ENCODE measurements around the gene FUCA1. TPM values are rescaled to one million over a fixed set of nuclear protein-coding genes. Genes with fewer than 3 reads are reported as not detected.
"Not testable (repeated sequence)": the region's sequence is repeated elsewhere in the genome, so short reads cannot be mapped to it uniquely, and the experiment has no call there.

The FUCA1 gene
- total and polyA plus RNA-seq, 2 donors (not counting 3 experiments of a cell fraction or from before 2014, with no cell fraction given) = 4.9 to 5.6 TPM

DNA sequence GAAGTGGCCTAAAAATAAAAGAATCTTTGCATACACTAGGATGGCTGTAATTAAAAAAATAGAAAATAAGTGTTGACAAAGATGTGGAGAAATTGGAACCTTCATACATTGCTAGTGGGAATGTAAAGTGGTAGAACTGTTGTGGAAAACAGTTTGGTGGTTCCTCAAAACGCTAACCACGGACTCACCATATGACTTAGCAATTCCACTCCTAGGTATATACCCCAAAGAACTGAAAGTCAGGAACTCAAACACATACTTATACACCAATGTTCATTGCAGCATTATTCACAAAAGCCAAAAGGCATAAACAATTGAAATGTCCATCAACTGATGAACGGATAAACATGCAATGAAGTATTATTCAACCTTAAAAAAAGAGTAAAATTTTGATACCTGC, 32.1 kb downstream of the FUCA1 start:
- Histone ChIP-seq H3K27me3 (ENCODE audit: control insufficient read depth in 2 of 2, insufficient read depth in 2 of 2, low read length in 2 of 2) (peaks cover 0 to 5% of the 10 kb centered on the region in 2 experiments), H3K4me3 (replicated peaks in 1 of 3; ENCODE audit: insufficient read depth in 1 of 3, low read depth in 1 of 3, low read length in 3 of 3) (no peak overlapping the region), H2AFZ (ENCODE audit: low read depth, low read length) (no peak overlapping the region), H3K9me3 (replicated peaks; ENCODE audit: control insufficient read depth, insufficient read depth, low read length) (no peaks in the 10 kb centered on the region), H3K9ac (replicated peaks; ENCODE audit: extremely low read depth, insufficient read depth, low read length) (no peak overlapping the region), H3K4me1 (ENCODE audit: control insufficient read depth, extremely low read depth, insufficient read depth, low read length) (no peaks in the 10 kb centered on the region), H3K36me3 (ENCODE audit: control insufficient read depth in 2 of 2, extremely low read depth in 1 of 2, insufficient read depth in 2 of 2, low read length in 2 of 2) (no peaks in the 10 kb centered on the region), H3K79me2 (ENCODE audit: control insufficient read depth, insufficient read depth, low read length) (no peaks in the 10 kb centered on the region), H3K4me2 (ENCODE audit: insufficient read depth, low read length) (no peak overlapping the region), H3K9me1 (replicated peaks; ENCODE audit: control insufficient read depth, extremely low read depth, insufficient read depth, low read length) (no peaks in the 10 kb centered on the region), H3K27ac (ENCODE audit: insufficient read depth, low read depth, low read length) (no peak overlapping the region), H4K20me1 (replicated peaks; ENCODE audit: control insufficient read depth, extremely low read depth, insufficient read depth, low read length) (no peaks in the 10 kb centered on the region)
- DNase-seq (ENCODE audit: low read depth, low spot score) = no peak
- FAIRE-seq = no peak
- intact Hi-C loops (cut with micrococcal nuclease) = no loop called here
- dilution Hi-C loops (cut with MboI; ENCODE audit: extremely low pct_ligation_motif_present, low sequenced_read_pairs) = no loop called here
- POLR2A ChIA-PET = no interaction called here
- TF ChIP-seq, protein P1, sequence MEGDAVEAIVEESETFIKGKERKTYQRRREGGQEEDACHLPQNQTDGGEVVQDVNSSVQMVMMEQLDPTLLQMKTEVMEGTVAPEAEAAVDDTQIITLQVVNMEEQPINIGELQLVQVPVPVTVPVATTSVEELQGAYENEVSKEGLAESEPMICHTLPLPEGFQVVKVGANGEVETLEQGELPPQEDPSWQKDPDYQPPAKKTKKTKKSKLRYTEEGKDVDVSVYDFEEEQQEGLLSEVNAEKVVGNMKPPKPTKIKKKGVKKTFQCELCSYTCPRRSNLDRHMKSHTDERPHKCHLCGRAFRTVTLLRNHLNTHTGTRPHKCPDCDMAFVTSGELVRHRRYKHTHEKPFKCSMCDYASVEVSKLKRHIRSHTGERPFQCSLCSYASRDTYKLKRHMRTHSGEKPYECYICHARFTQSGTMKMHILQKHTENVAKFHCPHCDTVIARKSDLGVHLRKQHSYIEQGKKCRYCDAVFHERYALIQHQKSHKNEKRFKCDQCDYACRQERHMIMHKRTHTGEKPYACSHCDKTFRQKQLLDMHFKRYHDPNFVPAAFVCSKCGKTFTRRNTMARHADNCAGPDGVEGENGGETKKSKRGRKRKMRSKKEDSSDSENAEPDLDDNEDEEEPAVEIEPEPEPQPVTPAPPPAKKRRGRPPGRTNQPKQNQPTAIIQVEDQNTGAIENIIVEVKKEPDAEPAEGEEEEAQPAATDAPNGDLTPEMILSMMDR (IDR thresholded peaks at IDR 0.05; ENCODE audit: extremely low read depth in 1 of 2, insufficient read depth in 1 of 2, low read depth in 1 of 2, low read length in 2 of 2) = no peak
- TF ChIP-seq FOS (IDR thresholded peaks at IDR 0.05; ENCODE audit: borderline replicate concordance, insufficient read depth, low read length) = no peak
- no peak for TF ChIP-seq POLR2AphosphoS5 (IDR thresholded peaks at IDR 0.05; ENCODE audit: insufficient read depth, low read depth, low read length)
- TF ChIP-seq JUN (IDR thresholded peaks at IDR 0.05; ENCODE audit: borderline replicate concordance, insufficient read depth, insufficient read length, low read depth) = no peak
- no peak for TF ChIP-seq EZH2 (IDR thresholded peaks at IDR 0.05; ENCODE audit: borderline replicate concordance, low read depth, low read length, severe bottlenecking)
- CTCF ChIA-PET = interaction anchor here (0.7 kb wide), 1 partner anchor 1617 kb away, joined by 3 read pairs; no protein-coding TSS in a partner anchor
- no TSS peak for BruUV-seq (replicated peaks)

DNA sequence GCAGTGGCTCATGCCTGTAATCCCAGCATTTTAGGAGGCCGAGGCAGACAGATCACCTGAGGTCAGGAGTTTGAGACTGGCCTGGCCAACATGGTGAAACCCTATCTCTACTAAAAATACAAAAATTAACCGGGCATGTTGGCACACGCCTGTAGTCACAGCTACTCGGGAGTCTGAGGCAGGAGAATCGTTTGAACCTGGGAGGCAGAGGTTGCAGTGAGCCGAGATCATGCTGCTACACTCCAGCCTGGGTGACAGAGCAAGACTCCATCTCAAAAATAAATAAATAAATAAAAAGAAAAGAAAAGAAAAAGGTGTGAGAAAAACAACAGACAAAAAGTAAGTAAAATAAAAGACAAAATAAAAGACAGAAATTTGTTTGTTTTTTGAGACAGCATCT, 33.9 kb downstream of the FUCA1 start:
- CTCF ChIA-PET; DNase-seq (ENCODE audit: low read depth, low spot score); H3K4me1 ChIP-seq (ENCODE audit: control insufficient read depth, extremely low read depth, insufficient read depth, low read length); H3K4me3 ChIP-seq (replicated peaks in 1 of 3; ENCODE audit: insufficient read depth in 1 of 3, low read depth in 1 of 3, low read length in 3 of 3); dilution Hi-C loops (cut with MboI; ENCODE audit: extremely low pct_ligation_motif_present, low sequenced_read_pairs); H2AFZ ChIP-seq (ENCODE audit: low read depth, low read length); H3K36me3 ChIP-seq (ENCODE audit: control insufficient read depth in 2 of 2, extremely low read depth in 1 of 2, insufficient read depth in 2 of 2, low read length in 2 of 2); H3K4me2 ChIP-seq (ENCODE audit: insufficient read depth, low read length); H3K9me1 ChIP-seq (replicated peaks; ENCODE audit: control insufficient read depth, extremely low read depth, insufficient read depth, low read length); H3K27me3 ChIP-seq (ENCODE audit: control insufficient read depth in 2 of 2, insufficient read depth in 2 of 2, low read length in 2 of 2); H3K79me2 ChIP-seq (ENCODE audit: control insufficient read depth, insufficient read depth, low read length); BruUV-seq (replicated peaks); H3K27ac ChIP-seq (ENCODE audit: insufficient read depth, low read depth, low read length); H3K9ac ChIP-seq (replicated peaks; ENCODE audit: extremely low read depth, insufficient read depth, low read length); H3K9me3 ChIP-seq (replicated peaks; ENCODE audit: control insufficient read depth, insufficient read depth, low read length); FAIRE-seq; intact Hi-C loops (cut with micrococcal nuclease); H4K20me1 ChIP-seq (replicated peaks; ENCODE audit: control insufficient read depth, extremely low read depth, insufficient read depth, low read length): not testable (repeated sequence)
- POLR2A ChIA-PET = interaction anchor here (0.8 kb wide), 1 partner anchor 9 kb away, joined by 5 read pairs; the partner anchor contains the start of gene HMGCL
